Measurements from ENCODE around the gene DLGAP3.
"Not testable (repeated sequence)": the region's sequence is repeated elsewhere in the genome, so short reads cannot be mapped to it uniquely, and the experiment has no call there.

DLGAP3 gene, protein sequence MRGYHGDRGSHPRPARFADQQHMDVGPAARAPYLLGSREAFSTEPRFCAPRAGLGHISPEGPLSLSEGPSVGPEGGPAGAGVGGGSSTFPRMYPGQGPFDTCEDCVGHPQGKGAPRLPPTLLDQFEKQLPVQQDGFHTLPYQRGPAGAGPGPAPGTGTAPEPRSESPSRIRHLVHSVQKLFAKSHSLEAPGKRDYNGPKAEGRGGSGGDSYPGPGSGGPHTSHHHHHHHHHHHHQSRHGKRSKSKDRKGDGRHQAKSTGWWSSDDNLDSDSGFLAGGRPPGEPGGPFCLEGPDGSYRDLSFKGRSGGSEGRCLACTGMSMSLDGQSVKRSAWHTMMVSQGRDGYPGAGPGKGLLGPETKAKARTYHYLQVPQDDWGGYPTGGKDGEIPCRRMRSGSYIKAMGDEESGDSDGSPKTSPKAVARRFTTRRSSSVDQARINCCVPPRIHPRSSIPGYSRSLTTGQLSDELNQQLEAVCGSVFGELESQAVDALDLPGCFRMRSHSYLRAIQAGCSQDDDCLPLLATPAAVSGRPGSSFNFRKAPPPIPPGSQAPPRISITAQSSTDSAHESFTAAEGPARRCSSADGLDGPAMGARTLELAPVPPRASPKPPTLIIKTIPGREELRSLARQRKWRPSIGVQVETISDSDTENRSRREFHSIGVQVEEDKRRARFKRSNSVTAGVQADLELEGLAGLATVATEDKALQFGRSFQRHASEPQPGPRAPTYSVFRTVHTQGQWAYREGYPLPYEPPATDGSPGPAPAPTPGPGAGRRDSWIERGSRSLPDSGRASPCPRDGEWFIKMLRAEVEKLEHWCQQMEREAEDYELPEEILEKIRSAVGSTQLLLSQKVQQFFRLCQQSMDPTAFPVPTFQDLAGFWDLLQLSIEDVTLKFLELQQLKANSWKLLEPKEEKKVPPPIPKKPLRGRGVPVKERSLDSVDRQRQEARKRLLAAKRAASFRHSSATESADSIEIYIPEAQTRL

DNA sequence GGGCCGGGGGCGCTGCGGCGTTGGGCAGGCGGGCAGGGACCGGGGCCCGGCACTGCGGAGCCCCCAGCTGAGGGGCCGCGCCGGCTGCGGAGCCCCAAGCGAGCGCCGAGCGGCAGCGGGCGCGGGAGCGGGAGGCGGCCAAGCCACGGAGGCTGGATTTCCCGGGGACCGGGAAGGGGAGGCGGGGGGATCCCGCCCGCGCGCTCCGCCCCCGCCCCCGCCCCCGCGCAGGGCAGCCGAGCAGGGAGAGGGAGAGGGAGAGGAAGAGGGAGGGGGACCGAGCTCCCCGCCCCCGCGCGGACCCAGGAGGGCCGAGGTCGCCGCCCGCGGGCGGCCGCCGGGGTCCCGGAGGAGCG lies at the start of gene DLGAP3:
TSS of gene DLGAP3 (minus strand) at position 154 of the 356 bp plus-strand sequence. CDS start 24,267 bp downstream, outside the sequence.
- no peak for DNase-seq

- no peak for DNase-seq
These were observed 49.5 kb upstream of the DLGAP3 start for GRCh38 chr1:34978921-34979320.

- DNase-seq, result no peak
These were observed 48.4 kb upstream of the DLGAP3 start for GRCh38 chr1:34977858-34978257.

DNA sequence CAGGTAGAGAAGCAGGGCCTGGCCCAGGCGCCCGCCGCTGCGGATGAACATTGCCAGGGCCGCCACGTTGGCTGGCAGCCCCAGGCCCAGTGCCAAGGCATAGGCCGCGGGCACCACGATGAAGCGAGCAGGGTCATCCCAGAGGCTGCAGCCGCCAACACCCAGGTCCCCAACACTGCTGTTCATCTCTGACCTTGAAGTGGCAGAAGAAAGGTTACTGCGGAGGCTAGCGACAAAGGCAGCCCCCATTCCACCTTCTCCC lies 47.7 kb upstream of the DLGAP3 start:
- no peak for DNase-seq

DNA sequence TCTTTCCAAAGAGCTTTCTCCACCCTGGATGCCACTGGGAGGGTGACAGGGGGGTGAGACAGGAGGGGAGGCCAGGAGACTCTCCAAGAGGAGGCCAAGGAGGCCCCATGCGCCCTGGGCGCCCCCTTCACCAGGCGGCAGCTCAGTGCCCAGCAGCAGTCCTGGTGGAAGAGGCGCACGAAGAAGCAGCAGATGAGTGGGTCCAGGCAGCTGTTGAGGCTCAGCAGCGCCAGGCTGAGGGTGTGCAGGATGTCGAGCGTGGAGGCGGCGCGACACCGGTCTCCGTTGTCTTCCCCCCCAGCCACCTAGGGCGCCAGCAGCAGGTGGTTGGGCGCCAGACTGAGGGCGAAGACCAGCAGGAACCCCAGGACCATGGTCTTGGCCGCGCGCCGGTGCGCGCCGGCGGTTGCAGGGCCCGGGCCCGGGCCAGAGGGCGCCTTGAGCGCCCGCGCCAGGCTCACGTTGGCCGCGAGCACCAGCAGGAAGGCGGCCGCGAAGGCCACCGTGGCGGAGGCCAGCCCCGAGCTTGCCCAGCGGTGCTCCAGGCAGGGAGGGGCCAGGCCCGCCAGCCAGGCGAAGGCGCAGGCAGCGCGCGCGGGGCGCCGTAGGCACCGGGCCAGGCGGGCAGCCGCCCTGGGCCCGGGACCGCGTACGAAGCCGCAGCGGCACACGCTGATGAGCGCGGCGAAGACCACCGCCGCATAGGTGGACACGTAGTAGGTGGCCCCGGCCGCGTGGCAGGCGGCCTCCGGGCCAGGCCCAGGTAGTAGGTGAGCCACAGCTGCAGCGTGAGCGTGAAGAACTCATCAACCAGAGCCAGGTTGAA lies 47.1 kb upstream of the DLGAP3 start:
- no peak for DNase-seq

DNA sequence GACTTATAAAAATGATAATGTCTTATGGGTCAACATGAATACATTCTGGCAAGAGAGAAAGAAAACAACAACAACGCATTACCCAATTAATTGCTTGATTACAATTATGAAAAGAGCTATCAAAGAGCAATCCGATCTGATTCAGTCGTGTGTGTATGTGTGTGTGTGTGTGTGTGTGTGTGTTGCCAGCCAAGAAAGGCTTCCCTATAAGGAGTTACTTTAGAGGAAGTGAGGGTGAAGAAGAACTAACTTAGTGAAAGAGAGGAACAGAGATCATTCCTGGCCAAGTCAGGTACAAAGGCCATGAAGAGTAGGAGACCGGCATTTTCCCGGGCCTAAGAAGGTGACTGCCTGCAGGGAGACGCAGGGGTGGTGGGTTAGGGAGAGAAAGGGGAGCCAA lies 46.3 kb upstream of the DLGAP3 start:
- no peak for DNase-seq

DNA sequence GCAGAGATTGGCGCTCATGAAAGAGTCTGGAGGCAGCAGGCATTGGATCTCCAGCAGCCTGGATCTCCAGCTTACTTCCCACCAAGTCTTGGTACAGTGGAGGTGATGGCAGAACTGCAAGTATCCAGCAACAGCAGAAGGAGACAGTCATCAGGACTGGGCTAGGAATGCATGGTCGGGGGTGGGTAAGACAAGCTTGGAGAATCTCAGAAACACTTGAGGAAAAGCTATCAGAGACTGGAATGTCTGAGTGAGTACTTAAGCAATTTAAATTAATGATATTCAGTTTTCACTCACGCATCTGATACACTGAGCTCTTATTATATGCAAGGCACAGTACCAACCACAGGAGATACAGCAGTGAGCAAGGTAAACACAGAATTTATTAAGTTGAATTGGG lies 45.9 kb upstream of the DLGAP3 start:
- peak; percentile 25 for DNase-seq

GRCh38 chr1:34974626-34975025 lies 45.2 kb upstream of the DLGAP3 start:
- DNase-seq, result no peak

- no peak for DNase-seq
These were observed 43.9 kb upstream of the DLGAP3 start for GRCh38 chr1:34973326-34973725.

- DNase-seq, result no peak
These were observed 41.4 kb upstream of the DLGAP3 start for GRCh38 chr1:34970829-34971228.

GRCh38 chr1:34970220-34970735 lies 40.8 kb upstream of the DLGAP3 start:
- DNase-seq, result peak; percentile 14

GRCh38 chr1:34968297-34968696 lies 38.8 kb upstream of the DLGAP3 start:
- not testable (repeated sequence) for DNase-seq

GRCh38 chr1:34967672-34968071 lies 38.2 kb upstream of the DLGAP3 start:
- not testable (repeated sequence) for DNase-seq

- DNase-seq, result no peak
These were observed 36.1 kb upstream of the DLGAP3 start for GRCh38 chr1:34965597-34965996.

DNA sequence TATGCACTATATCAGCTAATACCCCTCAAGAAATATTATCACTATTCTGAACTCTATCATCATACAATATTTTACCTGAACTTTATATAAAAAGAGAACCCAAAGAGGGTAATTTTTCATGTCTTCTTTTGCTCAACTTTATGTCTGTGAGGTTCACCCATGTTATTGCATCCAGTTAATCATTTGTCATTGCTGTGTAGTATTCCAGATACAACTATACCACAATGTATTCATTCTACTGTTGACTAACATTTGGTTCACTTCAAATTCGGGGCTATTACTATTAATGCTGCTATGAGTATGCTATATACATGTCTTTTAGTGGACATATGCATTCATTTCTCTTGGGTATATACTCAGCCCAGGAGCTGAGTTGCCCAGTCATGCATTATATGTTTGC lies 21.0 kb upstream of the DLGAP3 start:
- DNase-seq, result no peak

- not testable (repeated sequence) for DNase-seq
These were observed 19.3 kb upstream of the DLGAP3 start for GRCh38 chr1:34948739-34949138.

GRCh38 chr1:34947641-34948314 lies 18.3 kb upstream of the DLGAP3 start:
- not testable (repeated sequence) for DNase-seq

GRCh38 chr1:34946211-34946610 lies 16.8 kb upstream of the DLGAP3 start:
- no peak for DNase-seq

- DNase-seq, result not testable (repeated sequence)
These were observed 12.3 kb upstream of the DLGAP3 start for GRCh38 chr1:34941798-34942197.

DNA sequence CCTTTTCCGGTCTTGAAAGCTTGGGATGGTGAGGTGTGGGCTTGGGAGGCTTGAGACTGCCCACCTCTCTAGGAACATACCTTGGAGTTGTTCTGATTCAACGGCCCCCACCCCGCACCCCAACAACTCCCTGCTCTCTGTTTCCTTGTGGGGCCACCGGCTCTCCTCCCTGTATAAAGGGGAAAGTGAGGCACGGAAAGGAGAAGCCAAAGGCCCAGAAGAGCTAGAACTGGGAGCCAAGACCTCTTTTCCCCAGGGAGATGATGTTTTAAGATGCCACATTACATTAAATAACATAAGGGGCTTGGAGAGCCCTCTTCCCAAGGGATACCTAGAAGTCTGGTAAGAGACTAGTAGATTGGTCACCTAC lies 1.2 kb upstream of the DLGAP3 start:
- DNase-seq, result no peak

DNA sequence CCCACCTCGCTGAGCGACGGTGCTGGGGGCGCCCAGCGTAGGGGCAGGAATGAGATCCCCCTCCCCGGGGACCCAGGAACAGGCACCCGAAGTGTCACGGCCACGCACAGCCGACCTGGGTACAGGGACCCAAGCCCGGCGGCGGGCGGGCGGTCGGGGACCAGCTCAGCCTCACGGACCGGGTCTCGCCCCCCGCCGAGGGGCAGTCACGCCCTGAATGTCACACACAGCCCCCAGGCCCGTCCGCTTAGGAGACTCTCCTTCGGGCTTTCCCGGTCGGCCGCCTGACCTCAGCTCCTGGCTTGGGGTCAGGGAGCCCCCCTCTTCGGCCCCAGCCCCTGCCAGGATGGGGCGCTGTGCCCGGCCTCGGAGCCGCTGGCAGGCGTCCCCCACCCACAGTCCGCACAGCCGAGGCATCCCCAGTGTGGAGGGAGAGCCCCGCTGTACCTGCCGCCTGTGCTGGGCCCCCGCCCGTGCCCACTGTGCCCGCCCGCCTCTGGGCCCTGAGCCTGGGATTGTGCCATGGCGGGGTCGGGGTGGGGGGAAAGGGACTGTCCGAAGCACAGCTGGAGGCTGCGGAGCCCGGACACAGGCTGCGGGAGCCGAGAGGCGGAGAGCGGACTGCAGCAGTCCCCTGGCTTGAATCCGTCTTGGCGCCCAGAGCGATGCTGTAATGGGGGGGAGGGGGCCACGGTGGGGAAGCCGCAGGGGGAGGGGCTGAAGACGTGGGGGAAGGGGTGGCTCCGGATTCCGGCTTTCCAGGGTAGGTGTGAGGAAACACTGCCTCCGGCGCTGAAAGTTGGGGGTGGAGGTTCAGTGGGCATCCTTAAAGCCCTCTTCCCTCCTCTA lies 627 bp upstream of the DLGAP3 start:
- DNase-seq, result no peak

Measured in fibroblast of skin of right quadriceps (primary cell).